Lower leg skin (tissue), 3 donors: ENCODE results near the gene PTN.

ENCODE experiments used
- CTCF ChIP-seq, 3 donors: fragments of 450-650 bp; IDR thresholded peaks; one replicate each; pipeline ENCODE4 v1.5.1; 2016; ENCODE audit warnings: antibody characterized with exemption in 3 of 3, mild to moderate bottlenecking in 3 of 3, moderate library complexity in 2 of 3
- POLR2A ChIP-seq, 2 donors: fragments of 450-650 bp; IDR thresholded peaks; one replicate each; pipeline ENCODE4 v1.6.1; 2016 to 2017; ENCODE audit warnings: antibody characterized with exemption in 2 of 2, mild to moderate bottlenecking in 1 of 2, moderate library complexity in 1 of 2

GRCh38 chr7:137304624-137305235 is 38.8 kb downstream of the PTN start:
- TF ChIP-seq CTCF (IDR thresholded peaks at IDR 0.05) (no peak), POLR2A (IDR thresholded peaks at IDR 0.05) (no peak)
